ENCODE data around the gene SAP130.

- no peak for TF ChIP-seq CTCF (IDR thresholded peaks at IDR 0.05)
- TF ChIP-seq EZH2 (IDR thresholded peaks at IDR 0.05), result no peak
- no peak for TF ChIP-seq EZH2phosphoT487 (IDR thresholded peaks at IDR 0.05)
Observed at GRCh38 chr2:127945281-127945680, 82.6 kb downstream of the SAP130 start.
